Peyer's patch (tissue), 4 donors: ENCODE measurements around the gene MTA3. TPM values are rescaled to one million over a fixed set of nuclear protein-coding genes. Genes with fewer than 3 reads are reported as not detected.

ENCODE experiments used
- DNase-seq, 3 donors: peaks; one replicate each; pipeline ENCODE4 v3.0.0-alpha.2; 2017 to 2019
- H3K27ac ChIP-seq, 4 donors: fragments of 200-600 bp; sonication (generic); one replicate each; pipeline ENCODE4 v1.5.1; 2016 to 2019
- H3K27me3 ChIP-seq, 2 donors: fragments of 200-600 bp; sonication (generic); one replicate each; pipeline ENCODE4 v1.5.1; 2019
- H3K36me3 ChIP-seq, 3 donors: fragments of 200-600 bp; sonication (generic); one replicate each; pipeline ENCODE4 v1.5.1; 2016 to 2019
- H3K4me1 ChIP-seq, 4 donors: fragments of 200-600 bp; sonication (generic); one replicate each; pipeline ENCODE4 v1.5.1; 2016 to 2019
- H3K4me3 ChIP-seq, 4 donors: fragments of 200-600 bp; sonication (generic); 1 replicate in 3 of 4; 2 replicates in 1 of 4; pipeline ENCODE4 v1.5.1; 2016 to 2019; ENCODE audit warnings: mild to moderate bottlenecking in 1 of 4
- H3K9me3 ChIP-seq, 4 donors: fragments of 200-600 bp; sonication (generic); one replicate each; pipeline ENCODE4 v1.5.1; 2016 to 2019; ENCODE audit warnings: mild to moderate bottlenecking in 1 of 4
- POLR2A ChIP-seq, 2 donors: fragments of 450-650 bp; IDR thresholded peaks; one replicate each; pipeline ENCODE4 v1.5.1; 2017; ENCODE audit warnings: antibody characterized with exemption in 2 of 2, mild to moderate bottlenecking in 2 of 2, moderate library complexity in 2 of 2
- total RNA-seq, 4 donors: library from RNA; depleted of rRNA; stranded (reverse); fragments of >200 nt; gene quantifications; one replicate each; pipeline ENCODE4 v1.1.0, GENCODE V29; 2016
- TF ChIP-seq, protein P1 (sequence below), 6 experiments: fragments of 450-650 bp in 4 of 6; fragments of 200-600 bp in 2 of 6; sonication (generic) in 1 of 6; IDR thresholded peaks; one replicate each; pipeline ENCODE4 v1.5.1; 2017 to 2019; ENCODE audit warnings: antibody characterized with exemption in 6 of 6, mild to moderate bottlenecking in 3 of 6, moderate library complexity in 1 of 6

The MTA3 gene
- total RNA-seq, 4 donors from 2014 or later: 20.0 to 87.5 (median 34.2) TPM

GRCh38 chr2:42786561-42787345, 218.3 kb downstream of the MTA3 start:
- DNase-seq: peak in 1 of 3 donors; percentile 38
- Histone ChIP-seq H3K36me3 (peaks cover 0 to 17% (median 0%) of the 10 kb centered on the region in 3 donors), H3K4me3 (no peak overlapping the region), H3K9me3 (no peaks in the 10 kb centered on the region), H3K4me1 (peaks cover 0 to 7% (median 3%) of the 10 kb centered on the region in 4 donors), H3K27ac (no peak overlapping the region), H3K27me3 (no peaks in the 10 kb centered on the region)
- TF ChIP-seq POLR2A (IDR thresholded peaks at IDR 0.05): no peak
- TF ChIP-seq, protein P1, sequence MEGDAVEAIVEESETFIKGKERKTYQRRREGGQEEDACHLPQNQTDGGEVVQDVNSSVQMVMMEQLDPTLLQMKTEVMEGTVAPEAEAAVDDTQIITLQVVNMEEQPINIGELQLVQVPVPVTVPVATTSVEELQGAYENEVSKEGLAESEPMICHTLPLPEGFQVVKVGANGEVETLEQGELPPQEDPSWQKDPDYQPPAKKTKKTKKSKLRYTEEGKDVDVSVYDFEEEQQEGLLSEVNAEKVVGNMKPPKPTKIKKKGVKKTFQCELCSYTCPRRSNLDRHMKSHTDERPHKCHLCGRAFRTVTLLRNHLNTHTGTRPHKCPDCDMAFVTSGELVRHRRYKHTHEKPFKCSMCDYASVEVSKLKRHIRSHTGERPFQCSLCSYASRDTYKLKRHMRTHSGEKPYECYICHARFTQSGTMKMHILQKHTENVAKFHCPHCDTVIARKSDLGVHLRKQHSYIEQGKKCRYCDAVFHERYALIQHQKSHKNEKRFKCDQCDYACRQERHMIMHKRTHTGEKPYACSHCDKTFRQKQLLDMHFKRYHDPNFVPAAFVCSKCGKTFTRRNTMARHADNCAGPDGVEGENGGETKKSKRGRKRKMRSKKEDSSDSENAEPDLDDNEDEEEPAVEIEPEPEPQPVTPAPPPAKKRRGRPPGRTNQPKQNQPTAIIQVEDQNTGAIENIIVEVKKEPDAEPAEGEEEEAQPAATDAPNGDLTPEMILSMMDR (IDR thresholded peaks at IDR 0.05): no peak

- peaks cover 0 to 13% (median 0%) of the 10 kb centered on the region in 3 donors for H3K36me3 ChIP-seq
- peaks cover 0 to 8% (median 4%) of the 10 kb centered on the region in 4 donors for H3K4me1 ChIP-seq
- no peak overlapping the region for H3K27ac ChIP-seq
- H3K4me3 ChIP-seq: no peak overlapping the region
- DNase-seq: peak in 1 of 3 donors; percentile 40
- H3K9me3 ChIP-seq: no peaks in the 10 kb centered on the region
- H3K27me3 ChIP-seq: no peaks in the 10 kb centered on the region
- no peak for TF ChIP-seq POLR2A (IDR thresholded peaks at IDR 0.05)
- TF ChIP-seq, protein P1 (IDR thresholded peaks at IDR 0.05): no peak
These were observed 219.0 kb downstream of the MTA3 start for GRCh38 chr2:42787424-42787787.

DNA sequence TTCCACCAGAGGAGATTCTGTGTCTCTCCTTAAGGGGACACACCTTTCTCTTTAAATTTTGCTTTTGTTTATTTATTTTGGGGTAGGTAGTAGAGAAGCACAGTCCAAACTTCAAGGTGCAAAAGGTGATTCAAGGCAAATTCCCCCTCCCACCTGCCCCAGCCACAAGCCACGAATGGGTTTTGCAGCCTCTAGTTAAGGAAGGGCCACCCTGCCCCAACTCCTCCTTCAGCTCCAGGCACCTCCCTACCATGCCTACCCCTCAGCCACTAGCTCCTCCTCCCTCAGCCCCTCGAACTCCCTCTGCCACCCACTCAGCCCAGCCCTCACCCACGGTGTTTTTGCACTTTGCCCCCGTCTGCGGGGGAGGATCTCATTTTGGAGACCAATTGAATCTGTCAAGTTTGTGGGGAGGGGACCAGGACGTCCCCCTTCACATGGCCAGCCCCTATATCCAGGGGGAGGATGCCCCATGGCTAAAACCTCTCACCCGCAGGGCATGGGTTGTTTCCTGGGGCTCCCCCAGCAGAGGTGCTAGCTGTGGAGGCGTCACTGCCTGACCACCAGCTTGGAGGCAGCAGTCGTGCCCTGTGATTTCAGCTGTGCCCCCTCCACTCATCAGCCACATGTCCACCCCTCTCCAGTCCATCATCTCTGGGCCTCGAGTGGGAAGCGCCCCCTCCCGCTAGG, 219.5 kb downstream of the MTA3 start:
- no peak overlapping the region for H3K4me3 ChIP-seq

GRCh38 chr2:42788478-42788793, 220.0 kb downstream of the MTA3 start:
- DNase-seq: peak in 1 of 3 donors; percentile 24
- Histone ChIP-seq H3K4me1 (peaks cover 0 to 8% (median 4%) of the 10 kb centered on the region in 4 donors), H3K4me3 (no peak overlapping the region), H3K27ac (no peak overlapping the region), H3K9me3 (no peaks in the 10 kb centered on the region), H3K36me3 (peaks cover 0 to 2% (median 0%) of the 10 kb centered on the region in 3 donors), H3K27me3 (no peaks in the 10 kb centered on the region)
- TF ChIP-seq, protein P1 (IDR thresholded peaks at IDR 0.05): no peak
- TF ChIP-seq POLR2A (IDR thresholded peaks at IDR 0.05): no peak

More for the DNA sequence above, 219.5 kb downstream of the MTA3 start:
- no peaks in the 10 kb centered on the region for H3K9me3 ChIP-seq
- H3K36me3 ChIP-seq: peaks cover 0 to 7% (median 0%) of the 10 kb centered on the region in 3 donors
- DNase-seq: peak in 1 of 3 donors; percentile 36
- H3K27me3 ChIP-seq: no peaks in the 10 kb centered on the region
- H3K4me1 ChIP-seq: peaks cover 0 to 8% (median 4%) of the 10 kb centered on the region in 4 donors
- H3K27ac ChIP-seq: no peak overlapping the region
- TF ChIP-seq POLR2A (IDR thresholded peaks at IDR 0.05): no peak
- TF ChIP-seq, protein P1 (IDR thresholded peaks at IDR 0.05): no peak

DNA sequence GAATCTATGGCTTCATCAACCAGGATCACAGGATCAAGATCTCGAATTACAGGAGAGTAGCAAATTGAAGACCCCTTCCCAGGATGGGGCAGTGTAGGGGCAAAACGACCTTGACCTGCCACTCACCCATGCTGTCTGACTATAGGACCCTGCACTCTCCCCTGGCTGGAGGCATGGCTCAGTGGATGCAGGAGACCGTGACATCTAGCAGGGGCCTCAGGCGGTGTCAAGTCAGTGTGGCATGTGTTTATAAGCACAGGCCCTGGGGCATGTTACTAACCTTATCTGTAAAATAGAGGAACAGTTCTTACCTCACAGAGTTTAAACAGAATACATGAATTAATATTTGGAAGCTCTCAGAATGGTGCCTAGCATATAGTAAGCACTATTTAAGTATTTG, 220.4 kb downstream of the MTA3 start:
- peaks cover 0 to 8% (median 4%) of the 10 kb centered on the region in 4 donors for H3K4me1 ChIP-seq
- no peak overlapping the region for H3K27ac ChIP-seq
- H3K4me3 ChIP-seq: no peak overlapping the region
- peak in 1 of 3 donors; percentile 38 for DNase-seq
- TF ChIP-seq, protein P1 (IDR thresholded peaks at IDR 0.05): no peak
- TF ChIP-seq POLR2A (IDR thresholded peaks at IDR 0.05): no peak
- no peaks in the 10 kb centered on the region for H3K27me3 ChIP-seq
- no peaks in the 10 kb centered on the region for H3K36me3 ChIP-seq
- H3K9me3 ChIP-seq: no peaks in the 10 kb centered on the region
